Measurements from ENCODE around the gene CIC. TPM values are rescaled to one million over a fixed set of nuclear protein-coding genes. Genes with fewer than 3 reads are reported as not detected.
A peak's percentile ranks its signal among the peaks of the same experiment; 100 is the strongest.

CIC gene
- polyA plus RNA-seq, 3 donors, result 0.62 to 42.2 (median 0.87) TPM

GRCh38 chr19:42233106-42233505 is 35.9 kb upstream of the CIC start:
- Histone ChIP-seq H2AFZ (ENCODE audit: insufficient read depth, low read depth, low read length, poor library complexity, severe bottlenecking) (no peak overlapping the region), H3K27me3 (ENCODE audit: control insufficient read depth in 2 of 2, insufficient read depth in 2 of 2, low read length in 2 of 2) (no peaks in the 10 kb centered on the region), H3K79me2 (ENCODE audit: insufficient read depth, low read length) (peaks cover 39% of the 10 kb centered on the region), H3K4me2 (replicated peaks; ENCODE audit: extremely low read depth, low read length, poor library complexity, severe bottlenecking) (no peak overlapping the region), H4K20me1 (ENCODE audit: insufficient read depth, low read length) (peaks cover 97% of the 10 kb centered on the region), H3K4me3 (replicated peaks in 1 of 3; ENCODE audit: low read depth in 2 of 3, low read length in 3 of 3) (no peak overlapping the region), H3K36me3 (replicated peaks in 1 of 2; ENCODE audit: control insufficient read depth in 1 of 2, insufficient read depth in 2 of 2, low read length in 2 of 2) (peaks cover 82 to 91% of the 10 kb centered on the region in 2 donors), H3K27ac (ENCODE audit: low read depth in 1 of 2, low read length in 2 of 2) (peak overlapping the region in 1 of 2 donors; percentile 14), H3K9me3 (replicated peaks in 1 of 2; ENCODE audit: control insufficient read depth in 1 of 2, insufficient read depth in 1 of 2, low read length in 2 of 2) (no peaks in the 10 kb centered on the region), H3K9ac (ENCODE audit: insufficient read depth, low read length, poor library complexity, severe bottlenecking) (no peak overlapping the region), H3K4me1 (ENCODE audit: control insufficient read depth in 1 of 2, insufficient read depth in 2 of 2, low read length in 2 of 2) (no peaks in the 10 kb centered on the region)
- peaks cover 76 to 89% of the 10 kb centered on the region in 2 donors for H3K36me3 Mint-ChIP-seq
- no peak for TF ChIP-seq CTCF (IDR thresholded peaks at IDR 0.05)
- no peak for DNase-seq
- intact Hi-C loops (cut with micrococcal nuclease), result loop anchor here in 1 of 2 donors (10.0 kb wide), 1 partner anchor 128 kb away; no protein-coding TSS in a partner anchor
- peak overlapping the region in 3 of 7 donors; percentile 13 to 86 (median 70) for H3K27ac Mint-ChIP-seq
- WGBS (ENCODE audit: insufficient coverage), result 87% methylated on average over 3 of the region's 7 CpGs
- H3K27me3 Mint-ChIP-seq (ENCODE audit: low read depth in 3 of 3), result no peaks in the 10 kb centered on the region
- H3K4me1 Mint-ChIP-seq, result peaks cover 8% of the 10 kb centered on the region
- H3K4me3 Mint-ChIP-seq, result no peak overlapping the region
- no peaks in the 10 kb centered on the region for H3K9me3 Mint-ChIP-seq

- DNase-seq, result no peak
- no peak overlapping the region for H3K4me3 Mint-ChIP-seq
- Histone ChIP-seq H3K9me3 (replicated peaks in 1 of 2; ENCODE audit: control insufficient read depth in 1 of 2, insufficient read depth in 1 of 2, low read length in 2 of 2) (no peaks in the 10 kb centered on the region), H3K36me3 (replicated peaks in 1 of 2; ENCODE audit: control insufficient read depth in 1 of 2, insufficient read depth in 2 of 2, low read length in 2 of 2) (peaks cover 81 to 86% of the 10 kb centered on the region in 2 donors), H3K79me2 (ENCODE audit: insufficient read depth, low read length) (peaks cover 46% of the 10 kb centered on the region), H3K4me3 (replicated peaks in 1 of 3; ENCODE audit: low read depth in 2 of 3, low read length in 3 of 3) (no peak overlapping the region), H3K27ac (ENCODE audit: low read depth in 1 of 2, low read length in 2 of 2) (peak overlapping the region in 1 of 2 donors; percentile 6), H3K4me2 (replicated peaks; ENCODE audit: extremely low read depth, low read length, poor library complexity, severe bottlenecking) (no peak overlapping the region), H3K4me1 (ENCODE audit: control insufficient read depth in 1 of 2, insufficient read depth in 2 of 2, low read length in 2 of 2) (no peaks in the 10 kb centered on the region), H3K9ac (ENCODE audit: insufficient read depth, low read length, poor library complexity, severe bottlenecking) (no peak overlapping the region), H3K27me3 (ENCODE audit: control insufficient read depth in 2 of 2, insufficient read depth in 2 of 2, low read length in 2 of 2) (no peaks in the 10 kb centered on the region), H2AFZ (ENCODE audit: insufficient read depth, low read depth, low read length, poor library complexity, severe bottlenecking) (no peak overlapping the region), H4K20me1 (ENCODE audit: insufficient read depth, low read length) (peaks cover 97% of the 10 kb centered on the region)
- no peaks in the 10 kb centered on the region for H3K27me3 Mint-ChIP-seq (ENCODE audit: low read depth in 3 of 3)
- peaks cover 7% of the 10 kb centered on the region for H3K4me1 Mint-ChIP-seq
- no peak for TF ChIP-seq CTCF (IDR thresholded peaks at IDR 0.05)
- no peaks in the 10 kb centered on the region for H3K9me3 Mint-ChIP-seq
- WGBS (ENCODE audit: insufficient coverage), result 95% methylated on average over 6 of the region's 6 CpGs
- H3K27ac Mint-ChIP-seq, result peak overlapping the region in 5 of 7 donors; percentile 30 to 86 (median 73)
- H3K36me3 Mint-ChIP-seq, result peaks cover 73 to 92% of the 10 kb centered on the region in 2 donors
- intact Hi-C loops (cut with micrococcal nuclease), result loop anchor here in 1 of 2 donors (10.0 kb wide), 1 partner anchor 129 kb away; no protein-coding TSS in a partner anchor
These were observed 35.3 kb upstream of the CIC start for GRCh38 chr19:42233678-42234292.

Data from CD14-positive monocyte (primary cell).